HG03442 (cell line): ENCODE measurements around the gene REEP2.

Experiments
- ATAC-seq: cut with Tn5 transposase; IDR thresholded peaks from one replicate; pipeline ENCODE4 v1.9.1; 2021; ENCODE audit warnings: mild to moderate bottlenecking, moderate library complexity; ENCODE audit not compliant: unreplicated experiment

The REEP2 gene

GRCh38 chr5:138448481-138449398 lies 9.9 kb downstream of the REEP2 start:
- ATAC-seq, result no peak

- ATAC-seq, result peak; percentile 66
Observed at GRCh38 chr5:138449501-138450239, 10.8 kb downstream of the REEP2 start.

GRCh38 chr5:138450971-138451370 lies 12.1 kb downstream of the REEP2 start:
- no peak for ATAC-seq

- no peak for ATAC-seq
Observed at GRCh38 chr5:138452720-138453119, 13.9 kb downstream of the REEP2 start.

GRCh38 chr5:138453590-138453989 lies 14.7 kb downstream of the REEP2 start:
- no peak for ATAC-seq

GRCh38 chr5:138454121-138454520 lies 15.3 kb downstream of the REEP2 start:
- ATAC-seq, result no peak

- no peak for ATAC-seq
Observed at GRCh38 chr5:138455232-138455930, 16.5 kb downstream of the REEP2 start.

- no peak for ATAC-seq
Observed at GRCh38 chr5:138457531-138458275, 18.8 kb downstream of the REEP2 start.

- no peak for ATAC-seq
Observed at GRCh38 chr5:138458384-138458783, 19.5 kb downstream of the REEP2 start.

- ATAC-seq, result no peak
Observed at GRCh38 chr5:138458856-138459255, 20.0 kb downstream of the REEP2 start.

GRCh38 chr5:138459311-138459933 lies 20.6 kb downstream of the REEP2 start:
- peak; percentile 31 for ATAC-seq

- ATAC-seq, result no peak
Observed at GRCh38 chr5:138460032-138460693, 21.3 kb downstream of the REEP2 start.

GRCh38 chr5:138461343-138462125 lies 22.7 kb downstream of the REEP2 start:
- ATAC-seq, result no peak

GRCh38 chr5:138463419-138464007 lies 24.7 kb downstream of the REEP2 start:
- ATAC-seq, result no peak

GRCh38 chr5:138464008-138464387 lies 25.1 kb downstream of the REEP2 start:
- peak; percentile 49 for ATAC-seq

- ATAC-seq, result peak; percentile 71
Observed at GRCh38 chr5:138464388-138465260, 25.8 kb downstream of the REEP2 start.

- peak; percentile 47 for ATAC-seq
Observed at GRCh38 chr5:138465261-138466124, 26.6 kb downstream of the REEP2 start, which contains the start of gene EGR1. Gene EGR1, plus strand, starts transcription at chr5:138465479. Its CDS starts 283 bp downstream, at chr5:138465762.
